Activated T-cell treated with anti-CD3 and anti-CD28 coated beads, Interleukin-2, amount 50 U/mL, for 4 hours (primary cell): ENCODE results near the gene TGFB2. TPM values are rescaled to one million over a fixed set of nuclear protein-coding genes. Genes with fewer than 3 reads are reported as not detected.

Experiments used
- ATAC-seq, 2 donors: fragments of 200-7000 bp; cut with Tn5 transposase; one replicate each; pipeline ENCODE4 v1.10.0; 2021
- DNase-seq: peaks from one replicate; pipeline ENCODE4 v3.0.0-alpha.2; 2020
- H3K27me3 Mint-ChIP-seq: one replicate; pipeline ENCODE4 v1.8.0; 2021; ENCODE audit warnings: low read depth, mixed read lengths
- H3K36me3 Mint-ChIP-seq: one replicate; pipeline ENCODE4 v1.8.0; 2022; ENCODE audit warnings: mixed read lengths; ENCODE audit not compliant: insufficient read depth
- H3K4me1 Mint-ChIP-seq: one replicate; pipeline ENCODE4 v1.8.0; 2021; ENCODE audit warnings: low read depth, mixed read lengths
- H3K4me3 Mint-ChIP-seq: one replicate; pipeline ENCODE4 v1.8.0; 2021; ENCODE audit warnings: mild to moderate bottlenecking, moderate library complexity, mixed read lengths
- H3K9me3 Mint-ChIP-seq: one replicate; pipeline ENCODE4 v1.8.0; 2021; ENCODE audit warnings: mixed read lengths
- total RNA-seq, 3 donors: library from RNA; stranded (reverse); gene quantifications; one replicate each; pipeline ENCODE4 v1.2.1, GENCODE V29; 2021

Gene TGFB2
- total RNA-seq, 3 donors from 2014 or later = not detected

- no peak overlapping the region for H3K4me3 Mint-ChIP-seq
- H3K27me3 Mint-ChIP-seq = peaks cover 58% of the 10 kb centered on the region
- DNase-seq = no peak
- peaks cover 11% of the 10 kb centered on the region for H3K4me1 Mint-ChIP-seq
- no peaks in the 10 kb centered on the region for H3K36me3 Mint-ChIP-seq
- ATAC-seq = no peak
- no peaks in the 10 kb centered on the region for H3K9me3 Mint-ChIP-seq
Measured at GRCh38 chr1:218380125-218380977, 35.2 kb downstream of the TGFB2 start.

GRCh38 chr1:218382261-218382660, 37.1 kb downstream of the TGFB2 start:
- DNase-seq (no peak), ATAC-seq (no peak)
- Mint-ChIP-seq H3K9me3 (no peaks in the 10 kb centered on the region), H3K4me3 (no peak overlapping the region), H3K36me3 (no peaks in the 10 kb centered on the region), H3K4me1 (peaks cover 6% of the 10 kb centered on the region), H3K27me3 (peaks cover 60% of the 10 kb centered on the region)

- Mint-ChIP-seq H3K4me1 (no peaks in the 10 kb centered on the region), H3K4me3 (no peak overlapping the region), H3K9me3 (no peaks in the 10 kb centered on the region), H3K36me3 (no peaks in the 10 kb centered on the region), H3K27me3 (peaks cover 60% of the 10 kb centered on the region)
- DNase-seq (no peak), ATAC-seq (no peak)
Measured at GRCh38 chr1:218383051-218383450, 37.9 kb downstream of the TGFB2 start.

- no peak for ATAC-seq
- H3K4me1 Mint-ChIP-seq = no peaks in the 10 kb centered on the region
- H3K27me3 Mint-ChIP-seq = peaks cover 59% of the 10 kb centered on the region
- no peak for DNase-seq
- H3K4me3 Mint-ChIP-seq = no peak overlapping the region
- no peaks in the 10 kb centered on the region for H3K9me3 Mint-ChIP-seq
- no peaks in the 10 kb centered on the region for H3K36me3 Mint-ChIP-seq
Measured at GRCh38 chr1:218383681-218384080, 38.5 kb downstream of the TGFB2 start.

- Mint-ChIP-seq H3K36me3 (no peaks in the 10 kb centered on the region), H3K27me3 (peaks cover 57% of the 10 kb centered on the region), H3K9me3 (no peaks in the 10 kb centered on the region), H3K4me3 (no peak overlapping the region), H3K4me1 (no peaks in the 10 kb centered on the region)
- DNase-seq = no peak
- ATAC-seq = no peak
Measured at GRCh38 chr1:218384581-218384993, 39.5 kb downstream of the TGFB2 start.

DNA sequence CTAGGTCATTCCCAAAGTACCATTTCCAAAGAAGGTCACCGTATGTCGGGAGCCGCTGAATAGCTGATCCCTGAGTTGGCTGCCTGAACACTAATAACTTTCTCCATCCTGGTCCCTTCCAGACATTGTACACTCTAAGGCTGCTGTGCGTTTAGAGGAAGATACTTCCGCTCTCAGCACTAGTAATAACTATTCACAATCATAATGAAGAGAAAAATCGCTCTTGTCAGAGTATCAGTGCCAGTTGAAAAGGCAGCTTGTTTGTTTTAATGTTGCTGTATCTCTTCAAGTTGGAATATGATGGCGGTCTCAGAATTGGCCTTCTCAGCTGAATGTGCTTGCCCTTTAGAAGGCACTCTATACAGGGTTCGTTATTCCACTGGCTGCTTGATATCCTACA, 43.5 kb downstream of the TGFB2 start:
- no peak for ATAC-seq
- no peaks in the 10 kb centered on the region for H3K4me1 Mint-ChIP-seq

DNA sequence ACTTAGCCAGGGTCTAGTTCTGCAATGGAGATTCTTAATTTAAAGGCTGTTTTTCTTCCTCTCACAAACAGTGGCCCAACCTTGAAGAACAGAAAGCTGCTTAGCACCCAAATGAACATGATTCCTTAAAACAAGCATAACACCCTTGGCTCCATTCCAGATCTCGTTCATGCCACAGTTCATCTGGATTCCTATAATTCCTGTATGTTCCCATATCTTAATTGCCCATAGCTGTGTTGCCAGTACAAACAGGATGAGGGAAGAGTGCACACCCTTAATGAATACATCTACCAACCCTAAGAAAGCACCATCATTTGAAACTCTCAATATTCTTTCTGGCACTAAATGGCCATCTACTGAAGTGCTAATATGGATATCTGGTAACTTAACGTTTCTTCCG, 45.5 kb downstream of the TGFB2 start:
- Mint-ChIP-seq H3K36me3 (no peaks in the 10 kb centered on the region), H3K4me1 (no peaks in the 10 kb centered on the region), H3K27me3 (peaks cover 13% of the 10 kb centered on the region), H3K4me3 (no peak overlapping the region), H3K9me3 (no peaks in the 10 kb centered on the region)
- ATAC-seq = no peak
- no peak for DNase-seq

More for the DNA sequence above, 43.5 kb downstream of the TGFB2 start:
- DNase-seq = no peak
- H3K4me3 Mint-ChIP-seq = no peak overlapping the region
- no peaks in the 10 kb centered on the region for H3K9me3 Mint-ChIP-seq
- H3K27me3 Mint-ChIP-seq = peaks cover 28% of the 10 kb centered on the region
- no peaks in the 10 kb centered on the region for H3K36me3 Mint-ChIP-seq

GRCh38 chr1:218392780-218393179, 47.6 kb downstream of the TGFB2 start:
- DNase-seq (no peak), ATAC-seq (no peak)
- no peaks in the 10 kb centered on the region for H3K4me1 Mint-ChIP-seq
- no peaks in the 10 kb centered on the region for H3K36me3 Mint-ChIP-seq
- H3K27me3 Mint-ChIP-seq = peaks cover 10% of the 10 kb centered on the region
- no peaks in the 10 kb centered on the region for H3K9me3 Mint-ChIP-seq
- no peak overlapping the region for H3K4me3 Mint-ChIP-seq

- DNase-seq (no peak), ATAC-seq (no peak)
- H3K4me3 Mint-ChIP-seq = no peak overlapping the region
- peaks cover 7% of the 10 kb centered on the region for H3K27me3 Mint-ChIP-seq
- H3K36me3 Mint-ChIP-seq = no peaks in the 10 kb centered on the region
- H3K4me1 Mint-ChIP-seq = no peaks in the 10 kb centered on the region
- no peaks in the 10 kb centered on the region for H3K9me3 Mint-ChIP-seq
Measured at GRCh38 chr1:218394416-218394815, 49.3 kb downstream of the TGFB2 start.

DNA sequence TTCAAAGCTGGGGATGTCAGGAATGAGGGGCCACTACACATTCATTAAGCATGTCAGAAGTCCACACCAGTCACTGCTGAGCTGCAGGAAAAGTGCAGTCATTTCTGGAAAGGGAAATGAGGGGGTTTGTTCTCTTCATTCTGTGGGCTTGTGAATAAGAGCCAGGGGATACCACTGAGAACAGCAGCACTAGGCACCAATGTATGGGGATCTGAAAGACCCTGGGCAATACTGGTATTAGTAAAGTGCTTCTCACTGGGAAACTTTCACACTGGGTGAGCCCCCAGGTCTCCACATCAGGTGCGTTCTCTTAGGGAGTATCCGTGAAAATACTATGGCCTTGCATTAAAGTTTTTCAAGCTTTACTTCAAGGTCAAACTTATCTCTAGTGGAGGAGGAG, 49.9 kb downstream of the TGFB2 start:
- ATAC-seq (no peak), DNase-seq (no peak)
- no peak overlapping the region for H3K4me3 Mint-ChIP-seq
- H3K9me3 Mint-ChIP-seq = no peaks in the 10 kb centered on the region
- H3K27me3 Mint-ChIP-seq = peaks cover 8% of the 10 kb centered on the region
- no peaks in the 10 kb centered on the region for H3K36me3 Mint-ChIP-seq
- no peaks in the 10 kb centered on the region for H3K4me1 Mint-ChIP-seq

DNA sequence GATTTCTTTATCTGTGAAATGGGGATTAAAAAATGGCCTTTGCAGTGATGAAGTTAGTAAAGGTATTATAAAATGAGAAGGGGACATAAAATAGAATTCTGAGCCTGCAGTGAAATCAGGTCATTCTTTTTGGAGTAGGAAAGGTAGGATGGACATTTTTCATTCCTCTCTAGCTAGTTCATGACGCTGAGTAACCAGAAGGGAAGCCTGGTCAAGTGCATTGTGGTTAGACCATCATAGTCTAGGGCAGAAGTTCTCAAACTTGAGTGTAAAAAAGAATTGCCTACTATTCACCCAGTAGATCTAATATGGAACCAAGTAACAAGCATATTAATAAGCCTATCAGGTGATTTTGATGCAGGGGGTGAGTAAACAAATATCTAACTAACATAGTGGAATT, 50.8 kb downstream of the TGFB2 start:
- H3K27me3 Mint-ChIP-seq = peaks cover 8% of the 10 kb centered on the region
- no peak for ATAC-seq
- H3K9me3 Mint-ChIP-seq = no peaks in the 10 kb centered on the region
- H3K4me1 Mint-ChIP-seq = no peaks in the 10 kb centered on the region
- H3K36me3 Mint-ChIP-seq = no peaks in the 10 kb centered on the region
- no peak overlapping the region for H3K4me3 Mint-ChIP-seq
- DNase-seq = no peak

- peaks cover 5% of the 10 kb centered on the region for H3K27me3 Mint-ChIP-seq
- DNase-seq (no peak), ATAC-seq (no peak)
- no peaks in the 10 kb centered on the region for H3K9me3 Mint-ChIP-seq
- H3K4me1 Mint-ChIP-seq = no peaks in the 10 kb centered on the region
- no peaks in the 10 kb centered on the region for H3K36me3 Mint-ChIP-seq
- H3K4me3 Mint-ChIP-seq = no peak overlapping the region
Measured at GRCh38 chr1:218397752-218398339, 52.7 kb downstream of the TGFB2 start.

GRCh38 chr1:218400624-218401023, 55.5 kb downstream of the TGFB2 start:
- ATAC-seq (no peak), DNase-seq (no peak)
- Mint-ChIP-seq H3K4me3 (no peak overlapping the region), H3K9me3 (no peaks in the 10 kb centered on the region), H3K4me1 (no peaks in the 10 kb centered on the region), H3K36me3 (no peaks in the 10 kb centered on the region), H3K27me3 (peaks cover 3% of the 10 kb centered on the region)

DNA sequence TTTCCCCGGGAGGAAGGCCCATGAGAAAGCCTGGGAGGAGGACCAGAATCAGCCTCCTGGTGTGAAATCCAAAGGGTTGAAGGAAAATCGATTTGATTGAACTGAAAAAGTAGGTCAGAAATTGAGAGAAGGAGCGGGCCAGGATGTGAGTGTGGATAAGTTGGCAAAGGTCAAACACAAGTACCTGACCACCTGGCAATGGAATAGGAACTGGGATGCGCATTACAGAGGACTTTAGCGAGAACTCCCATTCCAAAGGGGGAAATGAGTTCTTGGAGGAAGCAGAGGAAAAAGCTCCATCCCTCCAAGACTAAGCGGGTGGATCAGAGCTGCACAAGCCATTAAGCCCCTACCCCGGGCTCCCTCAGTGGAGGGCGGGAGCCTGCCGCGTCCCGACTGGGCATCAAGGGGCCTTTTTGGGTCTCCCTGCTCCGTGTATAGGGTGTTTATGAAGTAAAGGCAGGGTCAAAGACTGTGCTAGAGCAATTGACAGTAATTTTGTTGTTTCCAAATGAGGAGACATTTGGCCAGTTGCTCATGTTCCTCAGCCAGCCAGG, 56.4 kb downstream of the TGFB2 start:
- Mint-ChIP-seq H3K9me3 (no peaks in the 10 kb centered on the region), H3K4me1 (no peaks in the 10 kb centered on the region), H3K4me3 (no peak overlapping the region), H3K27me3 (peaks cover 3% of the 10 kb centered on the region), H3K36me3 (no peaks in the 10 kb centered on the region)
- ATAC-seq (no peak), DNase-seq (no peak)
